Fibroblast of pulmonary artery (primary cell): ENCODE results near the gene EFHB.
"Not testable (repeated sequence)": the region's sequence is repeated elsewhere in the genome, so short reads cannot be mapped to it uniquely, and the experiment has no call there.

ENCODE experiments used
- DNase-seq: peaks from one replicate; pipeline ENCODE4 v3.0.0-alpha.2; 2010; ENCODE audit warnings: low read depth
- H3K4me3 ChIP-seq: replicated peaks from 2 replicates; pipeline ENCODE4 v1.5.1; 2011; ENCODE audit warnings: low read depth, mild to moderate bottlenecking, control low read depth, low read length, moderate library complexity
- TF ChIP-seq, protein P1 (sequence below): IDR thresholded peaks from 2 replicates; pipeline ENCODE4 v1.5.1; 2011; ENCODE audit warnings: mild to moderate bottlenecking, control low read depth, low read length, inconsistent platforms; ENCODE audit errors: missing control alignments

EFHB gene

DNA sequence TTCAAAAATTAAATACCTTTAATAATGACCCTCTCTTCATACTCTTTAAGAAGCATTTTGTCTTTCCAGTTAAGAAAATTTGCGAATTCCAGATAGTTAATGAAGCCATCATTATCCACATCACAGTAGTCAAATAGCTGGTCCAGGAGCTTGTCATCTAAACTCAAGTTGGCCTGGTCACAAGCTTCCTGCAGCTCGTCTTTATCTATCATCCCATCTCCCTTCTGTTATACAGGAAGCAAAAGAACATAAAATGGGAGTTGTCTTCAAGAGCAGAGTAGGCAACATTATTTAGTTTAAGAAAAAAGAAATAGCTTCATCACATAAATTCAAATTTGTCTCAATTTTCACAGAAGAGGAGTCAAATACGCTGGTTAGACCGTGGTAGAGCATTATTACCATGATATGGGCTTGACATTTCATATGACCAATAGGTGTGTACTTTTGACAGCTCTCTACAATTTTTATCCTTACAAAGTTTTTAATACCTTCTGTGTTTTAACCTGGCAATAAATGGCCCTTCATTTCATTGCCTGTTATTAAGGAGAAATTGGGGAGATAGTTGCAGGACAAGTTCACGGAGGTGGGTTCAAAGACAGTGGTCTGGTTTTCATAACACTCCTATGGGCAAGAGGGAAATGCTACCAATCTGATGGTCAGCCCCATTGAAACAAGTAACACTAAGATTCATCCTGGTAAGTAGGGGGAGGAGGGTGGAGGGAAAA, 45.4 kb downstream of the EFHB start:
- TF ChIP-seq, protein P1, sequence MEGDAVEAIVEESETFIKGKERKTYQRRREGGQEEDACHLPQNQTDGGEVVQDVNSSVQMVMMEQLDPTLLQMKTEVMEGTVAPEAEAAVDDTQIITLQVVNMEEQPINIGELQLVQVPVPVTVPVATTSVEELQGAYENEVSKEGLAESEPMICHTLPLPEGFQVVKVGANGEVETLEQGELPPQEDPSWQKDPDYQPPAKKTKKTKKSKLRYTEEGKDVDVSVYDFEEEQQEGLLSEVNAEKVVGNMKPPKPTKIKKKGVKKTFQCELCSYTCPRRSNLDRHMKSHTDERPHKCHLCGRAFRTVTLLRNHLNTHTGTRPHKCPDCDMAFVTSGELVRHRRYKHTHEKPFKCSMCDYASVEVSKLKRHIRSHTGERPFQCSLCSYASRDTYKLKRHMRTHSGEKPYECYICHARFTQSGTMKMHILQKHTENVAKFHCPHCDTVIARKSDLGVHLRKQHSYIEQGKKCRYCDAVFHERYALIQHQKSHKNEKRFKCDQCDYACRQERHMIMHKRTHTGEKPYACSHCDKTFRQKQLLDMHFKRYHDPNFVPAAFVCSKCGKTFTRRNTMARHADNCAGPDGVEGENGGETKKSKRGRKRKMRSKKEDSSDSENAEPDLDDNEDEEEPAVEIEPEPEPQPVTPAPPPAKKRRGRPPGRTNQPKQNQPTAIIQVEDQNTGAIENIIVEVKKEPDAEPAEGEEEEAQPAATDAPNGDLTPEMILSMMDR: no peak
- H3K4me3 ChIP-seq: peak overlapping the region; percentile 37
- DNase-seq: no peak

DNA sequence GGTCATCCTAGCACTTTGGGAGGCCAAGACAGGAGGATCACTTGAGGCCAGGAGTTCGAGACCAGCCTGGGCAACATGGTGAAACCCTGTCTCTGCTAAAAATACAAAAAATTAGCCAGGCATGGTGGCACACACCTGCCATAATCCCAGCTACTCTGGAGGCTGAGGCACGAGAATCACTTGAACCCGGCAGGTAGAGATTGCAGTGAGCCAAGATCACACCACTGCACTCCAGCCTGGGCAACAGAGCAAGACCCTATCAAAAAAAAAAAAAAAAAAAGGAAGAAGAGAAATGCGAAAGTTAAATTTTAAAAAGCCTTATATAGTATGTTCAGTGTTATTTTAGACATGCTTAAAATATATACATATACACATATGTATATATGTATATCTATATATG, 46.9 kb downstream of the EFHB start:
- H3K4me3 ChIP-seq, DNase-seq: not testable (repeated sequence)

DNA sequence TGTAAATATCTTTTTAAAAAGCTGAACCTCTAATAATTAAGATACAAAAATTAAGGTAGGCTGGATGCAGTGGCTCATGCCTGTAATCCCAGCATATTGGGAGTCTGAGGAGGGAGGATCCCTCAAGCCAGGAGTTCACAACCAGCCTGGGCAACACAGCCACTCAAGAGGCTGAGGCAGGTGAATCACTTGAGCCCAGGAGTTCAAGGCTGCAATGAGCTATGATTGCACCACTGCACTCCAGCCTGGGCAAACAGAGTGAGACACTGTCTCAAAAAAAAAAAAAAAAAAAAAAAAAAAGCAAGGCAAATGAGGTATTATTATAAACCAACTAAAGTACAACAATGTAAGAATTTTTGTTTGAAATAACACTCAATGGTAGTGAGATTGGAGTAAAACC, 47.6 kb downstream of the EFHB start:
- H3K4me3 ChIP-seq: no peak overlapping the region
- TF ChIP-seq, protein P1: no peak
- DNase-seq: no peak

DNA sequence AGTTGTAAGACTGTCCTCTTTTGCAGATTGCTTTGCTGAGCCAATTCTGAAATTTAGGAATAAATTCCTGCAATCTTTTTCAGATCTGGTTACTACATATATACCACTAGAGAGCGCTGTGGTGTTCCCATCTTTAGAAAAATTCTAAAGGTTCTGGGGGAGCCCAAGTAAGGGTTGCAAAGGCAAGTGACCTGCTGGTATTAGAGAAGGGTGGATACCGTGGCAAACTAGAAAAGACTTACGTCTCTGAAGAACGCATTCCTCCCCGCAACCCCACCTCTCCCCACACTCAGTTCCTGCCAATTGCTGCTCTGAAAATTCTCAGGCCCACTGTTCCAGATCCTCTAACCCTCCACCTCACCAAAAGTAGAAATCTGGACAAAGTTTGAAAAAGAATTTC, 48.5 kb downstream of the EFHB start:
- no peak overlapping the region for H3K4me3 ChIP-seq
- TF ChIP-seq, protein P1: peak; percentile 57
- peak; percentile 60 for DNase-seq

DNA sequence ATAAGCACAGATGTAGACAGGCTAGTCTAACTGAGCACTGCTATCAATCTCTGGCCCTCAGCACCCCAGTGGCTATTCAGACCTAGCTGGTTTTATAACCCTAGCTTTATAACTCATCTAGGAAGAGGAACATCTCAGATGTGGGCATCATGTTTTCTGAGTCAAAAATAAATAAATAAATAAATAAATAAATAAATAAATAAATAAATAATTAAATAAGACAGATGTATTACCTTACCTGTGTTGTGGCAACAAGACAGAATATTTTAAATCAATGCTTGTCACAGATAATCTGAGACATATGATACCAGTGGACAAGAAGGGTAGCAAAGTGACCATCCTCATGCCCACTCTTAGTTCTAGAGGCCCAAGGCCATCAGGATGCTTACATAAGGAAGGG, 52.2 kb downstream of the EFHB start:
- TF ChIP-seq, protein P1: no peak
- DNase-seq: no peak
- H3K4me3 ChIP-seq: no peak overlapping the region

DNA sequence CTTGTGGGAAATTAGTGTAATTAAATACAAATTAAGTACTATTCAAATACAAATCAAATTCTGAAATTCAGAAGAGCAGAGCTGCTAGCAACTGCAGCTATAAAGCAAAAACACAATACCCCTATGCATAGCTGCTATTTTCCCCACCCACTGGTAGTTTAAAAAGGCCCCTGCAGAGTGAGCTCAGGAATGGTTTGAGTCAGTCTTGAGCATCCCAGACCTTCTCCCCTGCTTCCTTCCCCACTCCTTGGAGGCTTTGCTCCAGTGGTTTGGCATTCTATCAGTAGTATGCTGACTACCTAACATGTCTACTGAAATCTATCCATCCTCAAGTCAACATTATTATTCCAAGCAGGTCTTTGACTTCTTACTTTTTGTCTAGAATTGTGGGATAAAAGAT, 53.0 kb downstream of the EFHB start:
- no peak overlapping the region for H3K4me3 ChIP-seq
- TF ChIP-seq, protein P1: no peak
- DNase-seq: no peak

DNA sequence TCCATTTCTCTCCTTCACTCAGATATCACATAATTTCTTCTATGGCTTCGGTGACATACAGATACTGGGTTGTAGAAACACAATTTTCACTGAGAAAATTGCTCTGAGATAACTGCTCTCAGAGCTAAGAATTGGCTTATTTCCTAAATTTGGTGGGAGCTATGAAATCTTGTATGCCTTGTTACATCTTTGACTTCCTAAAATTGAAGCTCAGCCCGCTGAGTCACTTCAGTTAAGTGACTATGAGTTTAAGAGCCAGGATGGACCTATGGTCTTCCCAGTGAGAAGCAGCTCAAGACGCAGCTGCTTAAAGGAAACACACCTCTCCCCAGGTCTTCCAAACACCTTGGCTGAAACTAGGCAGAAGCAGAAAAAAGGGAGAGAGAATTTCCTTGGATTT, 56.4 kb downstream of the EFHB start:
- DNase-seq: no peak
- no peak overlapping the region for H3K4me3 ChIP-seq
- TF ChIP-seq, protein P1: no peak
